K562 (cell line): ENCODE data around the gene SLC2A4. TPM values are rescaled to one million over a fixed set of nuclear protein-coding genes. Genes with fewer than 3 reads are reported as not detected.

Source experiments
- CTCF ChIP-seq, 3 experiments: IDR thresholded peaks in 2 of 3; conservative IDR thresholded peaks in 1 of 3; 2 replicates each; pipeline ENCODE4 v1.5.1; 2011 to 2012; ENCODE audit warnings: low read length in 3 of 3, mild to moderate bottlenecking in 3 of 3, control low read depth in 2 of 3, improper control_type of control experiment in 1 of 3, inconsistent platforms in 1 of 3, low read depth in 1 of 3, mixed read lengths in 1 of 3, moderate library complexity in 1 of 3; ENCODE audit not compliant: insufficient read depth in 2 of 3
- DDX20 ChIP-seq: fragments of 450-650 bp; IDR thresholded peaks from 2 replicates; pipeline ENCODE4 v1.6.1; 2016; ENCODE audit warnings: missing genetic modification characterization, low read depth, mild to moderate bottlenecking, missing compliant biosample characterization, moderate library complexity
- ELF1 ChIP-seq: fragments of 200-800 bp; sonication (Bioruptor generic); IDR thresholded peaks from 2 replicates; pipeline ENCODE4 v1.6.1; 2016; ENCODE audit warnings: missing genetic modification characterization, missing compliant biosample characterization
- HDAC3 ChIP-seq: fragments of 450-650 bp; IDR thresholded peaks from 2 replicates; pipeline ENCODE4 v1.6.1; 2018; ENCODE audit warnings: borderline replicate concordance, mild to moderate bottlenecking, moderate library complexity; ENCODE audit not compliant: partially characterized antibody
- HLTF ChIP-seq: fragments of 450-650 bp; IDR thresholded peaks from 2 replicates; pipeline ENCODE4 v1.6.1; 2016
- KLF6 ChIP-seq: fragments of 250-450 bp; sonication (Bioruptor Pico); IDR thresholded peaks from 2 replicates; pipeline ENCODE4 v1.4.0; 2020; ENCODE audit warnings: mild to moderate bottlenecking, moderate library complexity, borderline replicate concordance
- MNT ChIP-seq, 2 experiments: fragments of 450-650 bp; conservative IDR thresholded peaks; 2 replicates each; pipeline ENCODE4 v1.6.1; 2017; ENCODE audit warnings: mild to moderate bottlenecking in 2 of 2, moderate library complexity in 2 of 2
- PURB ChIP-seq: sonication (generic); formaldehyde crosslinking; IDR thresholded peaks from 2 replicates; pipeline ENCODE4 v1.9.0; 2021; ENCODE audit warnings: low read depth, mild to moderate bottlenecking, missing genetic modification reagents
- SMAD1 ChIP-seq: fragments of 150-350 bp; IDR thresholded peaks from 2 replicates; pipeline ENCODE4 v1.6.1; 2014; ENCODE audit warnings: low read length, low read depth; ENCODE audit not compliant: partially characterized antibody
- SREBF2 ChIP-seq: sonication (generic); formaldehyde crosslinking; IDR thresholded peaks from 2 replicates; pipeline ENCODE4 v1.4.0; 2020; ENCODE audit warnings: mild to moderate bottlenecking, missing genetic modification reagents
- TBL1XR1 ChIP-seq, 2 experiments: IDR thresholded peaks; 2 replicates each; pipeline ENCODE4 v1.6.1; 2012; ENCODE audit warnings: improper control_type of control experiment in 2 of 2, low read length in 2 of 2, mild to moderate bottlenecking in 1 of 2
- TSHZ1 ChIP-seq: fragments of 250-450 bp; sonication (Bioruptor Pico); IDR thresholded peaks from 2 replicates; pipeline ENCODE4 v1.4.0; 2020; ENCODE audit warnings: mild to moderate bottlenecking, moderate library complexity
- ZBTB26 ChIP-seq: fragments of 450-650 bp; formaldehyde crosslinking; IDR thresholded peaks from 2 replicates; pipeline ENCODE4 v1.4.0; 2022; ENCODE audit warnings: missing genetic modification characterization
- ZBTB34 ChIP-seq: fragments of 250-450 bp; sonication (Bioruptor Pico); IDR thresholded peaks from 2 replicates; pipeline ENCODE4 v1.8.0; 2021; ENCODE audit warnings: mild to moderate bottlenecking, moderate library complexity
- ZNF436 ChIP-seq: fragments of 250-450, 450-650 bp; sonication (Bioruptor Pico); formaldehyde crosslinking; IDR thresholded peaks from 2 replicates; pipeline ENCODE4 v1.7.0; 2020; ENCODE audit warnings: mild to moderate bottlenecking
- ZNF668 ChIP-seq: fragments of 250-450 bp; sonication (Bioruptor Pico); IDR thresholded peaks from 2 replicates; pipeline ENCODE4 v1.8.0; 2022; ENCODE audit warnings: mild to moderate bottlenecking, inconsistent platforms
- polyA plus RNA-seq, 8 experiments: library from polyadenylated mRNA; depleted of rRNA in 4 of 8; stranded (reverse) in 5 of 8; unstranded in 3 of 8; fragments of >200 nt; fragmentation: Nextera tagmentation in 2 of 8; fragmentation: Illumina TruSeq in 1 of 8; extraction: Ambion mirVana in 2 of 8; extraction: Trizol in 1 of 8; gene quantifications; 2 replicates each; pipeline versions ENCODE4 v1.2.1 to v1.2.3, GENCODE V29; 2011 to 2014; ENCODE audit warnings: inconsistent platforms in 1 of 8, missing spikeins in 1 of 8
- total RNA-seq, 7 experiments: library from RNA; depleted of rRNA in 6 of 7; stranded (reverse); fragments of >200 nt in 6 of 7; fragmentation: Illumina TruSeq in 2 of 7; extraction: Trizol in 2 of 7; gene quantifications; 2 replicates each; pipeline versions ENCODE4 v1.2.1 to v1.2.3, GENCODE V29; 2011 to 2021; ENCODE audit warnings: low replicate concordance in 1 of 7

The SLC2A4 gene
- total and polyA plus RNA-seq, 9 of the 15 experiments (the other 6 are each of a cell fraction or from before 2014, with no cell fraction given) = 0.74 to 3.5 (median 1.6) TPM

GRCh38 chr17:7241783-7242716, 39.5 kb upstream of the SLC2A4 start, which contains the start of gene GABARAP (continued):
- no peak for TF ChIP-seq PURB (CRISPR knock-in tag)
- TF ChIP-seq SREBF2 (CRISPR knock-in tag) = no peak
- TF ChIP-seq ZBTB26 (CRISPR knock-in tag) = no peak
- TF ChIP-seq ZBTB34 (CRISPR knock-in tag) = no peak
- TF ChIP-seq ZNF668 (CRISPR knock-in tag) = no peak
- peak; percentile 72 for TF ChIP-seq ELF1 (tag)
- TF ChIP-seq SMAD1 = no peak
- TF ChIP-seq KLF6 (CRISPR knock-in tag) = no peak
- TF ChIP-seq TBL1XR1 (IDR thresholded peaks at IDR 0.05; ENCODE audit: low read length in 2 of 2) = 0 out of 4 replicates have a peak, but pooled peaks of 1 of the 2 experiments have one; percentile 31
- TF ChIP-seq TSHZ1 (CRISPR knock-in tag) = no peak
- no peak; a peak in 1 of 4 replicates for TF ChIP-seq MNT (conservative IDR thresholded peaks at IDR 0.05)
- TF ChIP-seq ZNF436 = no peak
- no peak for TF ChIP-seq DDX20 (tag)
- peak; percentile 100 for TF ChIP-seq HDAC3
- TF ChIP-seq HLTF = no peak
- no peak for TF ChIP-seq CTCF (IDR thresholded peaks at IDR 0.05 in 2 of 3, conservative IDR thresholded peaks at IDR 0.05 in 1 of 3; ENCODE audit: insufficient read depth in 2 of 3, low read depth in 1 of 3, low read length in 3 of 3)
